Activated naive CD4-positive, alpha-beta T cell treated with Interleukin-2 at 50 U/mL for 16 hours (primary cell): ENCODE results near the gene ROR2.

Source experiments
- DNase-seq: peaks from one replicate; pipeline ENCODE4 v3.0.0-alpha.2; 2020

The ROR2 gene

GRCh38 chr9:91898451-91899218, 51.4 kb downstream of the ROR2 start:
- no peak for DNase-seq

GRCh38 chr9:91897201-91897600, 52.8 kb downstream of the ROR2 start:
- no peak for DNase-seq

- no peak for DNase-seq
Measured at GRCh38 chr9:91896513-91897121, 53.4 kb downstream of the ROR2 start.

- no peak for DNase-seq
Measured at GRCh38 chr9:91896097-91896496, 53.9 kb downstream of the ROR2 start.

- DNase-seq: no peak
Measured at GRCh38 chr9:91894536-91894935, 55.5 kb downstream of the ROR2 start.

GRCh38 chr9:91894023-91894422, 56.0 kb downstream of the ROR2 start:
- no peak for DNase-seq

- DNase-seq: no peak
Measured at GRCh38 chr9:91891915-91892314, 58.1 kb downstream of the ROR2 start.

GRCh38 chr9:91890662-91891061, 59.4 kb downstream of the ROR2 start:
- DNase-seq: no peak

GRCh38 chr9:91889161-91889911, 60.7 kb downstream of the ROR2 start:
- DNase-seq: no peak

- no peak for DNase-seq
Measured at GRCh38 chr9:91886414-91887076, 63.5 kb downstream of the ROR2 start.

GRCh38 chr9:91885746-91886413, 64.1 kb downstream of the ROR2 start:
- no peak for DNase-seq

- no peak for DNase-seq
Measured at GRCh38 chr9:91884696-91885687, 65.0 kb downstream of the ROR2 start.

GRCh38 chr9:91884153-91884552, 65.9 kb downstream of the ROR2 start:
- no peak for DNase-seq

GRCh38 chr9:91883503-91883902, 66.5 kb downstream of the ROR2 start:
- no peak for DNase-seq

- no peak for DNase-seq
Measured at GRCh38 chr9:91882627-91883026, 67.4 kb downstream of the ROR2 start.

- no peak for DNase-seq
Measured at GRCh38 chr9:91880378-91880972, 69.6 kb downstream of the ROR2 start.

GRCh38 chr9:91879231-91879630, 70.8 kb downstream of the ROR2 start:
- DNase-seq: no peak

GRCh38 chr9:91873637-91874051, 76.4 kb downstream of the ROR2 start:
- no peak for DNase-seq

- DNase-seq: no peak
Measured at GRCh38 chr9:91868732-91869391, 81.2 kb downstream of the ROR2 start.

- no peak for DNase-seq
Measured at GRCh38 chr9:91867740-91868139, 82.3 kb downstream of the ROR2 start.

GRCh38 chr9:91865041-91865440, 85.0 kb downstream of the ROR2 start:
- DNase-seq: no peak
